Lower leg skin (tissue), 3 donors: ENCODE measurements around the gene KCNT1.

Experiments
- POLR2A ChIP-seq, 2 donors: fragments of 450-650 bp; IDR thresholded peaks; one replicate each; pipeline ENCODE4 v1.6.1; 2016 to 2017; ENCODE audit warnings: antibody characterized with exemption in 2 of 2, mild to moderate bottlenecking in 1 of 2, moderate library complexity in 1 of 2
- TF ChIP-seq, protein P1 (sequence below), 3 donors: fragments of 450-650 bp; IDR thresholded peaks; one replicate each; pipeline ENCODE4 v1.5.1; 2016; ENCODE audit warnings: antibody characterized with exemption in 3 of 3, mild to moderate bottlenecking in 3 of 3, moderate library complexity in 2 of 3

GRCh38 chr9:135815413-135815812 is 113.4 kb downstream of the KCNT1 start:
- TF ChIP-seq, protein P1, sequence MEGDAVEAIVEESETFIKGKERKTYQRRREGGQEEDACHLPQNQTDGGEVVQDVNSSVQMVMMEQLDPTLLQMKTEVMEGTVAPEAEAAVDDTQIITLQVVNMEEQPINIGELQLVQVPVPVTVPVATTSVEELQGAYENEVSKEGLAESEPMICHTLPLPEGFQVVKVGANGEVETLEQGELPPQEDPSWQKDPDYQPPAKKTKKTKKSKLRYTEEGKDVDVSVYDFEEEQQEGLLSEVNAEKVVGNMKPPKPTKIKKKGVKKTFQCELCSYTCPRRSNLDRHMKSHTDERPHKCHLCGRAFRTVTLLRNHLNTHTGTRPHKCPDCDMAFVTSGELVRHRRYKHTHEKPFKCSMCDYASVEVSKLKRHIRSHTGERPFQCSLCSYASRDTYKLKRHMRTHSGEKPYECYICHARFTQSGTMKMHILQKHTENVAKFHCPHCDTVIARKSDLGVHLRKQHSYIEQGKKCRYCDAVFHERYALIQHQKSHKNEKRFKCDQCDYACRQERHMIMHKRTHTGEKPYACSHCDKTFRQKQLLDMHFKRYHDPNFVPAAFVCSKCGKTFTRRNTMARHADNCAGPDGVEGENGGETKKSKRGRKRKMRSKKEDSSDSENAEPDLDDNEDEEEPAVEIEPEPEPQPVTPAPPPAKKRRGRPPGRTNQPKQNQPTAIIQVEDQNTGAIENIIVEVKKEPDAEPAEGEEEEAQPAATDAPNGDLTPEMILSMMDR (IDR thresholded peaks at IDR 0.05) = no peak
- TF ChIP-seq POLR2A (IDR thresholded peaks at IDR 0.05) = no peak
